PC-9 (cell line): ENCODE measurements around the gene MAPKBP1. TPM values are rescaled to one million over a fixed set of nuclear protein-coding genes. Genes with fewer than 3 reads are reported as not detected.
"Not testable (repeated sequence)": the region's sequence is repeated elsewhere in the genome, so short reads cannot be mapped to it uniquely, and the experiment has no call there.

ENCODE experiments used
- BruUV-seq: library from RNA; stranded (reverse); fragments of 400-500 nt; replicated peaks from 2 replicates; lab custom pipeline; 2021; lab: Mats Ljungman, UMichigan
- CTCF ChIA-PET: fragments of 300-600 bp; sonication (Branson Sonifier 250); formaldehyde crosslinking; loops from one replicate; lab custom pipeline; 2022; ENCODE audit warnings: antibody characterized with exemption; lab: Charles Lee
- POLR2A ChIA-PET: fragments of 300-600 bp; sonication (Branson Sonifier 250); formaldehyde crosslinking; loops from one replicate; lab custom pipeline; 2022; ENCODE audit warnings: antibody characterized with exemption; ENCODE audit not compliant: unreplicated experiment; lab: Charles Lee
- DNase-seq, 2 experiments: peaks; one replicate each; pipeline versions ENCODE4 v3.0.0 to v3.0.0-alpha.2; 2015 to 2022; ENCODE audit warnings: mixed read lengths in 1 of 2
- H2AFZ ChIP-seq: fragments of 200-600 bp; sonication (generic); 2 replicates; pipeline ENCODE4 v1.8.1; 2017; ENCODE audit warnings: antibody characterized with exemption
- H3F3A ChIP-seq: fragments of 200-600 bp; sonication (generic); 2 replicates; pipeline ENCODE4 v1.8.1; 2017; ENCODE audit warnings: antibody characterized with exemption, mild to moderate bottlenecking, low read depth; ENCODE audit not compliant: insufficient read depth
- H3K27ac ChIP-seq: fragments of 200-600 bp; sonication (generic); 2 replicates; pipeline ENCODE4 v1.6.1; 2016; ENCODE audit warnings: mixed run types
- H3K27me3 ChIP-seq: fragments of 200-600 bp; sonication (generic); 2 replicates; pipeline ENCODE4 v1.6.1; 2016; ENCODE audit warnings: low read depth, mixed run types; ENCODE audit not compliant: insufficient read depth
- H3K36me3 ChIP-seq: fragments of 200-600 bp; sonication (generic); 2 replicates; pipeline ENCODE4 v1.6.1; 2016; ENCODE audit warnings: low read depth, mixed run types
- H3K4me1 ChIP-seq: fragments of 200-600 bp; sonication (generic); replicated peaks from 2 replicates; pipeline ENCODE4 v1.6.1; 2016; ENCODE audit warnings: mixed run types; ENCODE audit not compliant: insufficient read depth
- H3K4me2 ChIP-seq: fragments of 200-600 bp; sonication (generic); 2 replicates; pipeline ENCODE4 v1.6.1; 2017; ENCODE audit warnings: mixed run types
- H3K4me3 ChIP-seq: fragments of 200-600 bp; sonication (generic); 2 replicates; pipeline ENCODE4 v1.6.1; 2016; ENCODE audit warnings: mixed run types
- H3K79me2 ChIP-seq: fragments of 200-600 bp; sonication (generic); 2 replicates; pipeline ENCODE4 v1.6.1; 2017; ENCODE audit warnings: low read depth, mixed run types
- H3K9me2 ChIP-seq: fragments of 200-600 bp; sonication (generic); 2 replicates; pipeline ENCODE4 v1.8.1; 2017; ENCODE audit warnings: mild to moderate bottlenecking; ENCODE audit not compliant: insufficient read depth
- H3K9me3 ChIP-seq: fragments of 200-600 bp; sonication (generic); 2 replicates; pipeline ENCODE4 v1.8.1; 2016; ENCODE audit warnings: low read depth; ENCODE audit not compliant: insufficient read depth
- H4K20me1 ChIP-seq: fragments of 200-600 bp; sonication (generic); 2 replicates; pipeline ENCODE4 v1.8.1; 2017; ENCODE audit not compliant: insufficient read depth
- EZH2 ChIP-seq: fragments of 200-600 bp; sonication (generic); IDR thresholded peaks from 2 replicates; pipeline ENCODE4 v1.8.0; 2017; ENCODE audit warnings: antibody characterized with exemption, low read depth
- intact Hi-C: fragments of 100-400 bp; cut with micrococcal nuclease; formaldehyde crosslinking; loops from one replicate; pipeline ENCODE4 v1.10.0; 2022; ENCODE audit not compliant: unreplicated experiment
- total RNA-seq: library from RNA; stranded (reverse); gene quantifications from 2 replicates; pipeline ENCODE4 v1.2.3, GENCODE V29; 2021
- TF ChIP-seq, protein P1 (sequence below): fragments of 200-600 bp; sonication (generic); conservative IDR thresholded peaks from 2 replicates; pipeline ENCODE4 v1.6.1; 2017; ENCODE audit warnings: mixed run types, antibody characterized with exemption, mild to moderate bottlenecking, moderate library complexity

The MAPKBP1 gene
- total RNA-seq, 1 experiment from 2014 or later: 22.9 TPM

DNA sequence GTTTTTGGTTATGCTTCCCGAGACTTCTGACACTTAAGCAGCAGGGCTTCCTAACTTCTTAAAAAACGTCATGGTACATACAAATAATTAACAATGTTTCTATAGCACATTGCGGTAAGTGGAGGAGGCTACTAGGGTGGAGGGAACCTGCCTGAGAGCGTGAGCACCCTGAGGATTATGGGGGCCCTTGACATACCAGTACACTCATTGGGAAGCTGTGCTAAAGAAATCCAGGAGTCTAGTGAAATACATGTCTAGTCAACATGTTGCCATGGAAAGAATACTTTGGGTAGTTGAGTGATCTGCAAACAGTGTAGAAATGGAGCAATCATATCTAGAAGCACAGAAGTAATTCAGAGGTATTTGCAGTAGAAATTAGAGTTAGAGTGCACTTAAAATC, 39.2 kb upstream of the MAPKBP1 start:
- Histone ChIP-seq H3K27me3 (no peaks in the 10 kb centered on the region), H4K20me1 (no peaks in the 10 kb centered on the region), H3K9me3 (no peaks in the 10 kb centered on the region), H3F3A (0 out of 2 replicates have a peak, but pooled peaks cover 4% of the 10 kb centered on the region), H2AFZ (no peak overlapping the region), H3K27ac (no peak overlapping the region), H3K36me3 (no peaks in the 10 kb centered on the region), H3K4me2 (no peak overlapping the region), H3K79me2 (no peaks in the 10 kb centered on the region), H3K9me2 (no peaks in the 10 kb centered on the region), H3K4me1 (no peaks in the 10 kb centered on the region), H3K4me3 (no peak overlapping the region)
- no peak for DNase-seq
- no peak for TF ChIP-seq EZH2
- TF ChIP-seq, protein P1, sequence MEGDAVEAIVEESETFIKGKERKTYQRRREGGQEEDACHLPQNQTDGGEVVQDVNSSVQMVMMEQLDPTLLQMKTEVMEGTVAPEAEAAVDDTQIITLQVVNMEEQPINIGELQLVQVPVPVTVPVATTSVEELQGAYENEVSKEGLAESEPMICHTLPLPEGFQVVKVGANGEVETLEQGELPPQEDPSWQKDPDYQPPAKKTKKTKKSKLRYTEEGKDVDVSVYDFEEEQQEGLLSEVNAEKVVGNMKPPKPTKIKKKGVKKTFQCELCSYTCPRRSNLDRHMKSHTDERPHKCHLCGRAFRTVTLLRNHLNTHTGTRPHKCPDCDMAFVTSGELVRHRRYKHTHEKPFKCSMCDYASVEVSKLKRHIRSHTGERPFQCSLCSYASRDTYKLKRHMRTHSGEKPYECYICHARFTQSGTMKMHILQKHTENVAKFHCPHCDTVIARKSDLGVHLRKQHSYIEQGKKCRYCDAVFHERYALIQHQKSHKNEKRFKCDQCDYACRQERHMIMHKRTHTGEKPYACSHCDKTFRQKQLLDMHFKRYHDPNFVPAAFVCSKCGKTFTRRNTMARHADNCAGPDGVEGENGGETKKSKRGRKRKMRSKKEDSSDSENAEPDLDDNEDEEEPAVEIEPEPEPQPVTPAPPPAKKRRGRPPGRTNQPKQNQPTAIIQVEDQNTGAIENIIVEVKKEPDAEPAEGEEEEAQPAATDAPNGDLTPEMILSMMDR: no peak
- intact Hi-C loops: no loop called here
- POLR2A ChIA-PET: no interaction called here
- BruUV-seq: no TSS peak
- CTCF ChIA-PET: no interaction called here

DNA sequence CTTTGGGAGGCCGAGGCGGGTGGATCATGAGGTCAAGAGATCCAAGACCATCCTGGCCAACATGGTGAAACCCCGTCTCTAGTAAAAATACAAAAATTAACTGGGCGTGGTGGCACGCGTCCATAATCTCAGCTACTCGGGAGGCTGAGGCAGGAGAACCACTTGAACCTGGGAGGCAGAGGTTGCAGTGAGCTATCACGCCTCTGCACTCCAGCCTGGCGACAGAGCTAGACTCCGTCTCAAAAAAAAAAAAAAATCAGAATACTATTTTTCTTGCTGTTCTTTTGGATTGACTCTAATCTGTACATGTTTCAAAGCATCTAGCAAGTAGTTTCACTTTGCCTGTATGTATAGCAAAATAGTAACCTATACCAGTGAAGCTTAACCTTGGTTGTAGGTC, 38.8 kb upstream of the MAPKBP1 start:
- H3K4me3 ChIP-seq, H3K36me3 ChIP-seq, CTCF ChIA-PET, H4K20me1 ChIP-seq, H3K9me3 ChIP-seq, H3K4me1 ChIP-seq, H3F3A ChIP-seq, H3K9me2 ChIP-seq, H3K27me3 ChIP-seq, H3K79me2 ChIP-seq, DNase-seq, H3K27ac ChIP-seq, H3K4me2 ChIP-seq, intact Hi-C loops, BruUV-seq, H2AFZ ChIP-seq: not testable (repeated sequence)
- POLR2A ChIA-PET: interaction anchor here (0.6 kb wide), 1 partner anchor 100 kb away, joined by 4 read pairs; no protein-coding TSS in a partner anchor

DNA sequence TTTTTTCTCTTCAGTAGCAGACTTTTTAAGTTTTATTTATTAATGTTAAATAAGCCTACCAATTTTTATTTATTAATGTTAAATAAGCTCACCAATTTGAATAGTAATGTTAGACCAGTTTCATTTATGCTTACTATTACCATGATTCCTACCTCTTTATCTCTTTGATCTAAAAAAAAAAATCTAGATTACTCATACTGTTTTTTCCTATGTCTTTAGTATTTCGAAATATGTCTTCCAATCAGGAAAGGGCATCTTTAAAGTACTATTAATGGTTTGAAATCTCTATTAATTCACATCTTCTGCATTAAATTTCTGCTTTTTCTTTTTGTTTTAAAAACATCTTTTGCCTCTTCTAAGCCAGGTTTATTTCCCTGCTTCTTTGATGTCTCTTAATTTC, 27.5 kb upstream of the MAPKBP1 start:
- Histone ChIP-seq H3K27ac (no peak overlapping the region), H3K79me2 (no peaks in the 10 kb centered on the region), H4K20me1 (no peaks in the 10 kb centered on the region; the same call in 1 of the 2 replicates), H3K9me3 (no peaks in the 10 kb centered on the region), H3K4me3 (no peak overlapping the region), H3K4me2 (no peak overlapping the region), H3K4me1 (no peaks in the 10 kb centered on the region), H3K9me2 (no peaks in the 10 kb centered on the region), H3F3A (no peaks in the 10 kb centered on the region), H3K27me3 (no peaks in the 10 kb centered on the region), H2AFZ (no peak overlapping the region), H3K36me3 (peaks cover 4% of the 10 kb centered on the region; the same call in 1 of the 2 replicates)
- POLR2A ChIA-PET: no interaction called here
- no peak for TF ChIP-seq EZH2
- TF ChIP-seq, protein P1: no peak
- intact Hi-C loops: no loop called here
- no TSS peak for BruUV-seq
- CTCF ChIA-PET: interaction anchor here (0.6 kb wide), 1 partner anchor 315 kb away, joined by 6 read pairs; no protein-coding TSS in a partner anchor
- peak in 1 of 2 experiments; percentile 53 for DNase-seq

DNA sequence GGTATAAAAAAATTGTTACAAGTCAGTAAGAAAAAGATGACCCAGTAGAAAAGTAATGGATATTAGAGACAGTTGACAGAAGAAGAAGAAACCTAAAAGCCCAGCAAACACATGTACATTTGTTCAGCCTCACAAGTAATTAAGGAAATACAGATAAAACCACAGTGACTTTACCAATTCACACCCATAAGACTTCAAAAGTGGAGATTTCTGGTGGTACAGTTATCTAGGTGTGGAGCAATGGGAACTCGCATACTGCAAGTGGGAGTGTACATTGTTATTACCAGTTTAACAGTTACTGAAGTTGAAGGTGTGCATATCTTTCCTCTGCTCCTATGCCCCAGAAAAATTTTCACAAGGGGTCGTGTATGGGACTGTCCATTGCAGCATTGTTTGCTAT, 18.1 kb upstream of the MAPKBP1 start:
- CTCF ChIA-PET: interaction anchor here (0.6 kb wide), 1 partner anchor 52 kb away, joined by 4 read pairs; no protein-coding TSS in a partner anchor
- DNase-seq: no peak
- no peaks in the 10 kb centered on the region for H3K36me3 ChIP-seq
- POLR2A ChIA-PET: no interaction called here
- no peaks in the 10 kb centered on the region for H3F3A ChIP-seq
- H3K4me3 ChIP-seq: no peak overlapping the region
- H4K20me1 ChIP-seq: peaks cover 5% of the 10 kb centered on the region; the same call in 1 of the 2 replicates
- intact Hi-C loops: no loop called here
- H3K4me1 ChIP-seq: no peaks in the 10 kb centered on the region
- no peaks in the 10 kb centered on the region for H3K9me2 ChIP-seq
- no peak overlapping the region for H2AFZ ChIP-seq
- no peaks in the 10 kb centered on the region for H3K9me3 ChIP-seq
- no TSS peak for BruUV-seq
- H3K4me2 ChIP-seq: no peak overlapping the region
- no peaks in the 10 kb centered on the region for H3K27me3 ChIP-seq
- H3K27ac ChIP-seq: no peak overlapping the region
- TF ChIP-seq, protein P1: no peak
- no peak for TF ChIP-seq EZH2
- H3K79me2 ChIP-seq: no peaks in the 10 kb centered on the region
